Measurements from ENCODE around the gene SLC35E3. TPM values are rescaled to one million over a fixed set of nuclear protein-coding genes. Genes with fewer than 3 reads are reported as not detected.

SLC35E3 gene
- total RNA-seq, 4 donors from 2014 or later, result 2.0 to 13.9 (median 5.5) TPM

DNA sequence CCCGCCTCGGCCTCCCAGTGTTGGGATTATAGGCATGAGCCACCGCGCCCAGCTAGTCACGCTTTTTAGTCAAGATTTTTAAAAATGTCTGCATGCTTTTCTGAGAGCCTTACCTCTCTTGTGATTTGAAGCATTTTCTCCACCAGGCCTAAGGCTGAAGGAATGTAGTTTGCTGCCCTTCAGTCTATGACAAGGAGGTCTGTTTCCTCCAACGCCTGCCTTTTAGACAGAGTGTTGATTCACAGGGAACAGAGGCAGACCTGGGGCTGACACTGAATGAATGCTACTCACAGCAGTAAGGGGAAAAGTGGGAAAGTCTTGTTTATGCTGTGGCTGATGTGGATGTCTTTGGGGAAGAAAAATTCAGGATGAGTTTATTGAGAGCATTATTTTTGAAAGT is 34.8 kb downstream of the SLC35E3 start:
- TF ChIP-seq, protein P1, sequence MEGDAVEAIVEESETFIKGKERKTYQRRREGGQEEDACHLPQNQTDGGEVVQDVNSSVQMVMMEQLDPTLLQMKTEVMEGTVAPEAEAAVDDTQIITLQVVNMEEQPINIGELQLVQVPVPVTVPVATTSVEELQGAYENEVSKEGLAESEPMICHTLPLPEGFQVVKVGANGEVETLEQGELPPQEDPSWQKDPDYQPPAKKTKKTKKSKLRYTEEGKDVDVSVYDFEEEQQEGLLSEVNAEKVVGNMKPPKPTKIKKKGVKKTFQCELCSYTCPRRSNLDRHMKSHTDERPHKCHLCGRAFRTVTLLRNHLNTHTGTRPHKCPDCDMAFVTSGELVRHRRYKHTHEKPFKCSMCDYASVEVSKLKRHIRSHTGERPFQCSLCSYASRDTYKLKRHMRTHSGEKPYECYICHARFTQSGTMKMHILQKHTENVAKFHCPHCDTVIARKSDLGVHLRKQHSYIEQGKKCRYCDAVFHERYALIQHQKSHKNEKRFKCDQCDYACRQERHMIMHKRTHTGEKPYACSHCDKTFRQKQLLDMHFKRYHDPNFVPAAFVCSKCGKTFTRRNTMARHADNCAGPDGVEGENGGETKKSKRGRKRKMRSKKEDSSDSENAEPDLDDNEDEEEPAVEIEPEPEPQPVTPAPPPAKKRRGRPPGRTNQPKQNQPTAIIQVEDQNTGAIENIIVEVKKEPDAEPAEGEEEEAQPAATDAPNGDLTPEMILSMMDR (IDR thresholded peaks at IDR 0.05; ENCODE audit: low read depth), result no peak

- TF ChIP-seq, protein P1 (IDR thresholded peaks at IDR 0.05; ENCODE audit: low read depth), result no peak
Measured at GRCh38 chr12:68781728-68782127, 35.8 kb downstream of the SLC35E3 start.

- TF ChIP-seq, protein P1 (IDR thresholded peaks at IDR 0.05; ENCODE audit: low read depth), result no peak
Measured at GRCh38 chr12:68784015-68784414, 38.0 kb downstream of the SLC35E3 start.

GRCh38 chr12:68785358-68785757 is 39.4 kb downstream of the SLC35E3 start:
- TF ChIP-seq, protein P1 (IDR thresholded peaks at IDR 0.05; ENCODE audit: low read depth), result no peak

GRCh38 chr12:68785823-68786222 is 39.8 kb downstream of the SLC35E3 start:
- TF ChIP-seq, protein P1 (IDR thresholded peaks at IDR 0.05; ENCODE audit: low read depth), result no peak

DNA sequence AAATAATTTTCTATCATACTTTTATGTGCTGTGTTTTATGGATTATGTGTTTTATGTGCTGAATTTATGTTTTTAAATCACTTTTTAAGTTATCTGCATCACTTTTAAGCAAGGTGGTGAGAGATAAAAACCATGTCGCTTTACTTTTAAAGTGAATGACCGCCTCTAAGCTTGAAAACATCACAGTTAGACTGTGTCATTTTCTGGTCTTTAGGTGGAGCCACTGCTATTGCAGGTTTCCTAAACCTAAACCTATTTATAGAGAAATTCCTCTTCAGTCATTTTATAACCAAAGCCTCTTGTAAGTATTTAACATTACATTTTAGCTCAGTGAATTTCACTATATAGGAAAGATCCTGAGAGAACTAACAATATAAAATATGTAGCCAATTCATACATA is 41.0 kb downstream of the SLC35E3 start:
- TF ChIP-seq, protein P1 (IDR thresholded peaks at IDR 0.05; ENCODE audit: low read depth), result no peak

DNA sequence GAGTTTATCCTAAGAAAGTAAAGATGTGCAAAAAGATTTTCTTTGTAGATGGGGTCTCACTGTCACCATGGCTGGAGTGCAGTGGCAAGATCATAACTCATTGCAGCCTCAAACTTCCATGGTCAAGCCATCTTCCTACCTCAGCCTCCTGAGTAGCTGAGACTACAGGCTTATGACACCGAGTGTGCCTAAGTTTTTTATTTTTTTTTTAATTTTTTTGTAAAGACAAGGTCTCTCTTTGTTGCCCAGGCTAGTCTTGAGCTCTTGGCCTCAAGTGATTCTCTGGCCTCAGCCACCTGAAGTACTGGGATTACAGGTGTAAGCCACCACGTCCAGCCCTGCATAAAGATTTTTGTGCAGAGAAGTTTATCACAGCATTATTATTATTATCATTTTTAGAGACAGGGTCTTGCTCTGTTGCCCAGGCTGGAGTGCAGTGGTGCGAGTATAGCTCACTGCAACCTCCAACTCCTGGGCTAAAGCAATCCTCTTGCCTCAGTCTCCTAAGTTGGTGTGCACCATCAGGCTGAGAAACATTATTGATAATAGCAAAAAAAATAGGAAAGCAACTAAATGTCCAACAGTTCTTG is 42.7 kb downstream of the SLC35E3 start:
- TF ChIP-seq, protein P1 (IDR thresholded peaks at IDR 0.05; ENCODE audit: low read depth), result no peak

Data from subcutaneous adipose tissue (tissue), 4 donors.